ENCODE data around the gene SLC5A11. TPM values are rescaled to one million over a fixed set of nuclear protein-coding genes. Genes with fewer than 3 reads are reported as not detected.
"Not testable (repeated sequence)": the region's sequence is repeated elsewhere in the genome, so short reads cannot be mapped to it uniquely, and the experiment has no call there.

SLC5A11 gene
- total RNA-seq, 1 donor from 2014 or later: not detected

- DNase-seq (no peak), ATAC-seq (ENCODE audit: poor library complexity) (no peak)
- intact Hi-C loops (cut with DNase I): no loop called here
These were observed 16.6 kb upstream of the SLC5A11 start for GRCh38 chr16:24829153-24829552.

DNA sequence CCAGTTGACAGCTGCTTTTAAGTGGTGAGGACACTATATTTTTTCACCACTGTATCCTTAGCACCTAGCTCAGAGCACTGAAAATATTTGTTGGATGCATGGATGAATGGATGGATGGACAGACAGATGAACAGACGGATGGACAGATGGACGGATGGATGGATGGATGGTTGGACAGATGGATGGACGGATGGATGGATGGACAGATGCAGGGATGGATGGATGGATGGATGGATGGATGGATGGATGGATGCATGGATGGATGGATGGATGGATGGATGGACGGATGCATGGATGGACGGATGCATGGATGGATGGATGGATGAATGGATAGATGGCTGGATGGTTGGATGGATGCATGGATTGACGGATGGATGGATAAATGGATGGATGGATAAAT is 12.4 kb upstream of the SLC5A11 start:
- intact Hi-C loops (cut with DNase I): no loop called here
- no peak for DNase-seq
- ATAC-seq (ENCODE audit: poor library complexity): no peak

DNA sequence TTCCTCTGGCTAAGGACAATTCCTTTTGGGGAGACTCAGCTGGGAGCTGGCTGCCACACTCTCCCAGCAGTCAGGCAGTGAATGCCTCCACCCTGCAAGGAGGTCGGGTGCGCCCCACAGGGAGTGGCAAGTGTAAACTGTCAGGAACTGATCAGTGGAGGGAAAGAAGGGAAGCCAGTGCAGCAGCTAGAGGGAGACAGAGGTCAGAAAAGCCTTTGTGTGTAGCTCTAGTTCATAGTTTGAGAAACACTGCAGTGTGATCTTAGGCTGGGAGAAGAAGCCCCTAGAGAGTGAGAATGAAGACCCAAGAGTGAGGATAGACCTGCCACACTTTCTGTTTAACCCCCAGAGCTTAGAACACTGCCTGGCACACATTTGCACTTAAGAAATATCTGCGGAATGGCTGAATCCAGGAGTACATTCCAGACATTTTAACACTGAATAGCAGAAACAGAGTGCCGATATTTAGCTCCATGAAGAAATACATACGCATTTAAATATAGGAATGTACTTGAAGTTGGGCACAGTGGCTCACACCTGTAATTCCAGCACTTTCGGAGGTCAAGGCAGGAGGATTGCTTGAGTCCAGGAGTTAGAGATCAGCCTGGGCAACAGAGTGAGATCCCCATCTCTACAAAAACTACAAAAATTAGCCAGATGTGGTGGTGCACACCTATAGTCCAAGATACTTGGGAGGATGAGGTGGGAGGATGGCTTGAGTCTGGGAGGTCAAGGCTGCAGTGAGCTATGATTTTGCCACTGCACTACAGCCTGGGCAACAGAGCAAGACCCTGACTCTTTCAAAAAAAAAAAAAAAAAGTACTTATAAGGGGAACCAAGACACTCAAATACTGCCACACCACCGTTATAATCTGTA is 11.1 kb upstream of the SLC5A11 start:
- DNase-seq (no peak), ATAC-seq (ENCODE audit: poor library complexity) (peak; percentile 20)
- intact Hi-C loops (cut with DNase I): no loop called here

DNA sequence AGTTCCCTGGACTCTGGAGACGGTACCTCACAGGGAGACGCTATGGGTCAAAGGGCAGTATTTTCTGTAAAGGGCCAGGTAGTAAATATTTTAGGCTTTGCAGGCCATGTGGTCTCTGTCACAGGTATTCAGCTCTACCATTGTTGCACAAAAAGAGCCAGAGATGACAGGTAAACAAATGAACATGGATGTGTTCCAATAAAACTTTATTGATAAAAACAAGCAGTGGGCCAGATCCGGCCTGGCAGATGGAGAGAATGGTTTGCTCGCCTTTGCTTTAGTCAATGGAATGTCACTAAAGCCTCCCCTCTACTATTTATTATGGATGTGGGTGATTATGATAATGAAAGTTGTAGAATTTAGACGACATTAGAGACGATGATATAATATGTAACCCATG is 8.9 kb upstream of the SLC5A11 start:
- DNase-seq (no peak), ATAC-seq (ENCODE audit: poor library complexity) (no peak)
- intact Hi-C loops (cut with DNase I): no loop called here

- intact Hi-C loops (cut with DNase I): no loop called here
- ATAC-seq (ENCODE audit: poor library complexity) (no peak), DNase-seq (no peak)
These were observed 7.8 kb upstream of the SLC5A11 start for GRCh38 chr16:24837969-24838368.

GRCh38 chr16:24838554-24839266 is 7.1 kb upstream of the SLC5A11 start:
- no peak for DNase-seq
- intact Hi-C loops (cut with DNase I): no loop called here
- peak; percentile 83 for ATAC-seq (ENCODE audit: poor library complexity)

- DNase-seq: no peak
- ATAC-seq (ENCODE audit: poor library complexity): no peak
- intact Hi-C loops (cut with DNase I): no loop called here
These were observed 6.3 kb upstream of the SLC5A11 start for GRCh38 chr16:24839347-24839972.

- DNase-seq (no peak), ATAC-seq (ENCODE audit: poor library complexity) (no peak)
- intact Hi-C loops (cut with DNase I): no loop called here
These were observed 4.5 kb upstream of the SLC5A11 start for GRCh38 chr16:24841291-24841690.

GRCh38 chr16:24844101-24845030 is 1.4 kb upstream of the SLC5A11 start:
- ATAC-seq (ENCODE audit: poor library complexity) (no peak), DNase-seq (no peak)
- intact Hi-C loops (cut with DNase I): no loop called here

DNA sequence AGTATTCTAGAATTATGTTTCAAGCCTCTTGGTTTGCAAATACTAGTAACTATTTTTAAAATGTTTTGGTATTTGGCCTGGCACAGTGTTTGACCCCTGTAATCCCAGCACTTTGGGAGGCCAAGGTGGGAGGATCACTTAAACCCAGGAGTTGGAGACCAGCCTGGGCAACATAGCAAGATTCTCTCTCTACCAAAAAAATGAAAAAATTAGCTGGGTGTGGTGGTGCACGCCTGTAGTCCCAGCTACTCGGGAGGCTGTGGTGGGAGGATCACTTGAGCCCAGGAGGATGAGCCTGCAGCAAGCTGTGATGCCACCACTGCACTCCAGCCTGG is 765 bp upstream of the SLC5A11 start:
- intact Hi-C loops (cut with DNase I); DNase-seq; ATAC-seq (ENCODE audit: poor library complexity): not testable (repeated sequence)

DNA sequence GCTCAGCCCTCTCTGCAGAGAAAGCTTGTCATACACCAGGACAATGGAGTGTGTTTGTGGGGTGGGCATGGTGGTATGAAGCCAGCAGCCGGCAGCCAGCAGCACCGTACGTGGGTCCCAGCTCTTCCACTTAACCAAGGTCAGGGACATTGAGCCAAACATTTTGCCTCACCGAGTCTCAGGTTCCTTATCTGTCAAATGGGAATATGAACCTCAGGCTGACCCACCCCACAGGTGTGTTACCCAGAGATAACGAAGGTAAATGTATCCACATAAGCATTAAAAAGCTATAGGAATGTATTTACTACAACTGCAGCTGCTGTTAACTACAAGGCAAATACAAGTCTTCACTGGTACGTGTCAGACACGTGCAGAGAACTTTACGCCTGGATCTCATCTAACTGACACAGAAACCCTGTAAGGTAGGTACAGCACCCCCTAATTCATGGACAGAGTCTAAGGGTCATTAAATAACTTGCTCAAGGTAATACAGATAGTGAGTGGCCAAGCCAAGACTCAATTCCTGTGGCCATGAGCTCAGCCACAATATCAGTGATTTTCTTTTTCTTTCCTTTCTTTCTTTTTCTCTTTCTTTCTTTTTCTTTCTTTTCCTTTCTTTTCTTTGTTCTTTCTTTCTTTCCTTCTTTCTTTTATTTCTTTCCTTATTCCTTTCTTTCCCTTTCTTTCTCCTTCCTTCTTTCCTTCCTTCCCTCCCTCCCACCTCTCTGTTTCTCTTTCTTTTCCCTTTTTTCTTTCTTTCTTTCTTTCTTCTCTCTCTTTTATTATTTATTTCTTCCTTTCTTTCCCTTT is 990 bp downstream of the SLC5A11 start:
- DNase-seq: no peak
- intact Hi-C loops (cut with DNase I): no loop called here
- ATAC-seq (ENCODE audit: poor library complexity): no peak

- no peak for ATAC-seq (ENCODE audit: poor library complexity)
- intact Hi-C loops (cut with DNase I): no loop called here
- no peak for DNase-seq
These were observed 1.5 kb downstream of the SLC5A11 start for GRCh38 chr16:24847358-24847664.

DNA sequence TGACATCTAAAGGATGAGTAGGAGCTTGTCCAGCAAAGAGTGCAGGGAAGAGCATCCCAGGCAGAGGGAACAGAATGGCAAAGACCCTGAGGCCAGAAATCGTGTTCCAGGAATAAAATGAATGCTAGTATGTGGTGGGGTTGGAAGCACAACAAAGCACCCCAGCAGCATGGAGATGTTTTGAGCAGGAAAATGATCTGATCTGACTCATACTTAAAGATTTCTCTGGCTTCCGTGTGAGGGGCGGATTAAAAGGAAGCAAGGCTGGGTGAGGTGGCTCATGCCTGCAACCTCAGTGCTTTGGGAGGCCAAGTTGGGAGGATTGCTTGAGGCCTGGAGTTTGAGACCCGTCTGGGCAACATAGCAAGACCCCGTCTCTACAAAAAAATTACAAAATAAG is 2.3 kb downstream of the SLC5A11 start:
- no peak for ATAC-seq (ENCODE audit: poor library complexity)
- intact Hi-C loops (cut with DNase I): no loop called here
- DNase-seq: no peak

DNA sequence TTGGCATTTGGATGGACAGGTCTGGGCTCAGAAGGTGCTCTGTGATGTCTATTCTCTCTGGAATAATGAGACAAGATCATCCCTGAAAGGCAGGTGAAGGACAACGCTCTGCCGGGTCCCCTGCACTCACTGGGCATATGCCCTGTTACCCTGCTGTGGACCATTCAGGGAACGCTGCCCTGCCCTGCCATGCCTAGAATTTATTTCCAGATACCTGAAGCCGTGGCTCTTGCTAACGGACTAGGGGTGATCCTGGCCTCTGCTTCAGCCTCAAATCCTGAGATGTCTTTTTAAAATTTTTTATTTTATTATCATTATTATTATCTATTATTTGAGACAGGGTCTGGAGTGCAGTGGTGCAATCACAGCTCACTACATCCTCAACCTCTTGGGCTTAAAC is 3.9 kb downstream of the SLC5A11 start:
- ATAC-seq (ENCODE audit: poor library complexity) (no peak), DNase-seq (no peak)
- intact Hi-C loops (cut with DNase I): no loop called here

- ATAC-seq (ENCODE audit: poor library complexity) (no peak), DNase-seq (no peak)
These were observed 4.7 kb downstream of the SLC5A11 start for GRCh38 chr16:24850289-24850938.

GRCh38 chr16:24851700-24852099 is 5.9 kb downstream of the SLC5A11 start:
- no peak for DNase-seq
- intact Hi-C loops (cut with DNase I): no loop called here
- no peak for ATAC-seq (ENCODE audit: poor library complexity)

More at GRCh38 chr16:24850289-24850938, 4.7 kb downstream of the SLC5A11 start:
- intact Hi-C loops (cut with DNase I): no loop called here

- ATAC-seq (ENCODE audit: poor library complexity): no peak
- intact Hi-C loops (cut with DNase I): no loop called here
- no peak for DNase-seq
These were observed 6.5 kb downstream of the SLC5A11 start for GRCh38 chr16:24852281-24852721.
